Measurements from ENCODE around the gene RNF31. TPM values are rescaled to one million over a fixed set of nuclear protein-coding genes. Genes with fewer than 3 reads are reported as not detected.

The RNF31 gene
- total and polyA plus RNA-seq, 2 of the 13 experiments (the other 11 are each of a cell fraction or from before 2014, with no cell fraction given) = 48.2 to 86.8 TPM

DNA sequence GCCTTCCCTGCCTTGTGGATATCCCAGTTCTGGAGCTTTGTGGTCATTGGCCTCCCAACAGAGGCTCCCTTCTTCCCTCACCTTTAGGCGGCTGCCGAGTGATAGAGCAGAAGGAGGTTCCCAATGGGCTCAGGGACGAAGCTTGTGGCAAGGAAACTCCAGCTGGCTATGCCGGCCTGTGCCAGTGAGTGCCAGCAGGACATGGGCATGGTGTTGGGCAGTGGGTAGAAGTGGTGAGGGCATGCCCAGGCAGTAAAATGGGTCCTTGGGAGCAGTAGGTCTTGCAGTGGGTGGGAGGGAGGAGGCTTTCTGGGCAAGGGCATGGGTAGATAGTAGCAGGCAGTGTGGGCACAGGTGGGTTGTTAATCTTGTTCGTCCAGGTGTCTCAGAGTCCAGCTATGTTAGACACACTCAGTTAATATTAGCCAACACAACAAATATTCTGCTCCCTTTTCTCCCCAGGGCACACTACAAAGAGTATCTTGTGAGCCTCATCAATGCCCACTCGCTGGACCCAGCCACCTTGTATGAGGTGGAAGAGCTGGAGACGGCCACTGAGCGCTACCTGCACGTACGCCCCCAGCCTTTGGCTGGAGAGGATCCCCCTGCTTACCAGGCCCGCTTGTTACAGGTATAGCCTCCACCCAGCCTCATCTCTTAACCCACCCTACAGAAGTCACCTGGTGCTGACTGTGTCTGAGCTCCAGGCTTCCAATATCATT lies 12.6 kb downstream of the RNF31 start (continued):
- TF ChIP-seq, protein P1, sequence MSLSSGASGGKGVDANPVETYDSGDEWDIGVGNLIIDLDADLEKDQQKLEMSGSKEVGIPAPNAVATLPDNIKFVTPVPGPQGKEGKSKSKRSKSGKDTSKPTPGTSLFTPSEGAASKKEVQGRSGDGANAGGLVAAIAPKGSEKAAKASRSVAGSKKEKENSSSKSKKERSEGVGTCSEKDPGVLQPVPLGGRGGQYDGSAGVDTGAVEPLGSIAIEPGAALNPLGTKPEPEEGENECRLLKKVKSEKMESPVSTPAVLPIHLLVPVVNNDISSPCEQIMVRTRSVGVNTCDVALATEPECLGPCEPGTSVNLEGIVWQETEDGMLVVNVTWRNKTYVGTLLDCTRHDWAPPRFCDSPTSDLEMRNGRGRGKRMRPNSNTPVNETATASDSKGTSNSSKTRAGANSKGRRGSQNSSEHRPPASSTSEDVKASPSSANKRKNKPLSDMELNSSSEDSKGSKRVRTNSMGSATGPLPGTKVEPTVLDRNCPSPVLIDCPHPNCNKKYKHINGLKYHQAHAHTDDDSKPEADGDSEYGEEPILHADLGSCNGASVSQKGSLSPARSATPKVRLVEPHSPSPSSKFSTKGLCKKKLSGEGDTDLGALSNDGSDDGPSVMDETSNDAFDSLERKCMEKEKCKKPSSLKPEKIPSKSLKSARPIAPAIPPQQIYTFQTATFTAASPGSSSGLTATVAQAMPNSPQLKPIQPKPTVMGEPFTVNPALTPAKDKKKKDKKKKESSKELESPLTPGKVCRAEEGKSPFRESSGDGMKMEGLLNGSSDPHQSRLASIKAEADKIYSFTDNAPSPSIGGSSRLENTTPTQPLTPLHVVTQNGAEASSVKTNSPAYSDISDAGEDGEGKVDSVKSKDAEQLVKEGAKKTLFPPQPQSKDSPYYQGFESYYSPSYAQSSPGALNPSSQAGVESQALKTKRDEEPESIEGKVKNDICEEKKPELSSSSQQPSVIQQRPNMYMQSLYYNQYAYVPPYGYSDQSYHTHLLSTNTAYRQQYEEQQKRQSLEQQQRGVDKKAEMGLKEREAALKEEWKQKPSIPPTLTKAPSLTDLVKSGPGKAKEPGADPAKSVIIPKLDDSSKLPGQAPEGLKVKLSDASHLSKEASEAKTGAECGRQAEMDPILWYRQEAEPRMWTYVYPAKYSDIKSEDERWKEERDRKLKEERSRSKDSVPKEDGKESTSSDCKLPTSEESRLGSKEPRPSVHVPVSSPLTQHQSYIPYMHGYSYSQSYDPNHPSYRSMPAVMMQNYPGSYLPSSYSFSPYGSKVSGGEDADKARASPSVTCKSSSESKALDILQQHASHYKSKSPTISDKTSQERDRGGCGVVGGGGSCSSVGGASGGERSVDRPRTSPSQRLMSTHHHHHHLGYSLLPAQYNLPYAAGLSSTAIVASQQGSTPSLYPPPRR (CRISPR knock-in tag; IDR thresholded peaks at IDR 0.05; ENCODE audit: borderline replicate concordance) = no peak
- TF ChIP-seq, protein P2, sequence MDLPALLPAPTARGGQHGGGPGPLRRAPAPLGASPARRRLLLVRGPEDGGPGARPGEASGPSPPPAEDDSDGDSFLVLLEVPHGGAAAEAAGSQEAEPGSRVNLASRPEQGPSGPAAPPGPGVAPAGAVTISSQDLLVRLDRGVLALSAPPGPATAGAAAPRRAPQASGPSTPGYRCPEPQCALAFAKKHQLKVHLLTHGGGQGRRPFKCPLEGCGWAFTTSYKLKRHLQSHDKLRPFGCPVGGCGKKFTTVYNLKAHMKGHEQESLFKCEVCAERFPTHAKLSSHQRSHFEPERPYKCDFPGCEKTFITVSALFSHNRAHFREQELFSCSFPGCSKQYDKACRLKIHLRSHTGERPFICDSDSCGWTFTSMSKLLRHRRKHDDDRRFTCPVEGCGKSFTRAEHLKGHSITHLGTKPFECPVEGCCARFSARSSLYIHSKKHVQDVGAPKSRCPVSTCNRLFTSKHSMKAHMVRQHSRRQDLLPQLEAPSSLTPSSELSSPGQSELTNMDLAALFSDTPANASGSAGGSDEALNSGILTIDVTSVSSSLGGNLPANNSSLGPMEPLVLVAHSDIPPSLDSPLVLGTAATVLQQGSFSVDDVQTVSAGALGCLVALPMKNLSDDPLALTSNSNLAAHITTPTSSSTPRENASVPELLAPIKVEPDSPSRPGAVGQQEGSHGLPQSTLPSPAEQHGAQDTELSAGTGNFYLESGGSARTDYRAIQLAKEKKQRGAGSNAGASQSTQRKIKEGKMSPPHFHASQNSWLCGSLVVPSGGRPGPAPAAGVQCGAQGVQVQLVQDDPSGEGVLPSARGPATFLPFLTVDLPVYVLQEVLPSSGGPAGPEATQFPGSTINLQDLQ (CRISPR knock-in tag; IDR thresholded peaks at IDR 0.05) = 0 out of 2 replicates have a peak, but pooled peaks have one; percentile 24
- TF ChIP-seq ZNF225 (CRISPR knock-in tag; IDR thresholded peaks at IDR 0.05) (peak; percentile 30; the same call in 1 of the 2 replicates), AGO2 (optimal IDR thresholded peaks at IDR 0.05; ENCODE audit: low read depth, low read length) (peak; percentile 81), KLF13 (CRISPR knock-in tag; IDR thresholded peaks at IDR 0.05) (0 out of 2 replicates have a peak, but pooled peaks have one; percentile 21), MTA1 (CRISPR knock-in tag; IDR thresholded peaks at IDR 0.05; ENCODE audit: borderline replicate concordance) (peak; percentile 60; the same call in 1 of the 2 replicates), ZNF431 (CRISPR knock-in tag; IDR thresholded peaks at IDR 0.05; ENCODE audit: borderline replicate concordance, low read depth) (0 out of 2 replicates have a peak, but pooled peaks have one; percentile 28)
- TF ChIP-seq, protein P3, sequence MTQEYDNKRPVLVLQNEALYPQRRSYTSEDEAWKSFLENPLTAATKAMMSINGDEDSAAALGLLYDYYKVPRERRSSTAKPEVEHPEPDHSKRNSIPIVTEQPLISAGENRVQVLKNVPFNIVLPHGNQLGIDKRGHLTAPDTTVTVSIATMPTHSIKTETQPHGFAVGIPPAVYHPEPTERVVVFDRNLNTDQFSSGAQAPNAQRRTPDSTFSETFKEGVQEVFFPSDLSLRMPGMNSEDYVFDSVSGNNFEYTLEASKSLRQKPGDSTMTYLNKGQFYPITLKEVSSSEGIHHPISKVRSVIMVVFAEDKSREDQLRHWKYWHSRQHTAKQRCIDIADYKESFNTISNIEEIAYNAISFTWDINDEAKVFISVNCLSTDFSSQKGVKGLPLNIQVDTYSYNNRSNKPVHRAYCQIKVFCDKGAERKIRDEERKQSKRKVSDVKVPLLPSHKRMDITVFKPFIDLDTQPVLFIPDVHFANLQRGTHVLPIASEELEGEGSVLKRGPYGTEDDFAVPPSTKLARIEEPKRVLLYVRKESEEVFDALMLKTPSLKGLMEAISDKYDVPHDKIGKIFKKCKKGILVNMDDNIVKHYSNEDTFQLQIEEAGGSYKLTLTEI (CRISPR knock-in tag; conservative IDR thresholded peaks at IDR 0.05) = no peak
- TF ChIP-seq, protein P4, sequence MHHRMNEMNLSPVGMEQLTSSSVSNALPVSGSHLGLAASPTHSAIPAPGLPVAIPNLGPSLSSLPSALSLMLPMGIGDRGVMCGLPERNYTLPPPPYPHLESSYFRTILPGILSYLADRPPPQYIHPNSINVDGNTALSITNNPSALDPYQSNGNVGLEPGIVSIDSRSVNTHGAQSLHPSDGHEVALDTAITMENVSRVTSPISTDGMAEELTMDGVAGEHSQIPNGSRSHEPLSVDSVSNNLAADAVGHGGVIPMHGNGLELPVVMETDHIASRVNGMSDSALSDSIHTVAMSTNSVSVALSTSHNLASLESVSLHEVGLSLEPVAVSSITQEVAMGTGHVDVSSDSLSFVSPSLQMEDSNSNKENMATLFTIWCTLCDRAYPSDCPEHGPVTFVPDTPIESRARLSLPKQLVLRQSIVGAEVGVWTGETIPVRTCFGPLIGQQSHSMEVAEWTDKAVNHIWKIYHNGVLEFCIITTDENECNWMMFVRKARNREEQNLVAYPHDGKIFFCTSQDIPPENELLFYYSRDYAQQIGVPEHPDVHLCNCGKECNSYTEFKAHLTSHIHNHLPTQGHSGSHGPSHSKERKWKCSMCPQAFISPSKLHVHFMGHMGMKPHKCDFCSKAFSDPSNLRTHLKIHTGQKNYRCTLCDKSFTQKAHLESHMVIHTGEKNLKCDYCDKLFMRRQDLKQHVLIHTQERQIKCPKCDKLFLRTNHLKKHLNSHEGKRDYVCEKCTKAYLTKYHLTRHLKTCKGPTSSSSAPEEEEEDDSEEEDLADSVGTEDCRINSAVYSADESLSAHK (CRISPR knock-in tag; IDR thresholded peaks at IDR 0.05; ENCODE audit: borderline replicate concordance) = no peak
- TF ChIP-seq, protein P5, sequence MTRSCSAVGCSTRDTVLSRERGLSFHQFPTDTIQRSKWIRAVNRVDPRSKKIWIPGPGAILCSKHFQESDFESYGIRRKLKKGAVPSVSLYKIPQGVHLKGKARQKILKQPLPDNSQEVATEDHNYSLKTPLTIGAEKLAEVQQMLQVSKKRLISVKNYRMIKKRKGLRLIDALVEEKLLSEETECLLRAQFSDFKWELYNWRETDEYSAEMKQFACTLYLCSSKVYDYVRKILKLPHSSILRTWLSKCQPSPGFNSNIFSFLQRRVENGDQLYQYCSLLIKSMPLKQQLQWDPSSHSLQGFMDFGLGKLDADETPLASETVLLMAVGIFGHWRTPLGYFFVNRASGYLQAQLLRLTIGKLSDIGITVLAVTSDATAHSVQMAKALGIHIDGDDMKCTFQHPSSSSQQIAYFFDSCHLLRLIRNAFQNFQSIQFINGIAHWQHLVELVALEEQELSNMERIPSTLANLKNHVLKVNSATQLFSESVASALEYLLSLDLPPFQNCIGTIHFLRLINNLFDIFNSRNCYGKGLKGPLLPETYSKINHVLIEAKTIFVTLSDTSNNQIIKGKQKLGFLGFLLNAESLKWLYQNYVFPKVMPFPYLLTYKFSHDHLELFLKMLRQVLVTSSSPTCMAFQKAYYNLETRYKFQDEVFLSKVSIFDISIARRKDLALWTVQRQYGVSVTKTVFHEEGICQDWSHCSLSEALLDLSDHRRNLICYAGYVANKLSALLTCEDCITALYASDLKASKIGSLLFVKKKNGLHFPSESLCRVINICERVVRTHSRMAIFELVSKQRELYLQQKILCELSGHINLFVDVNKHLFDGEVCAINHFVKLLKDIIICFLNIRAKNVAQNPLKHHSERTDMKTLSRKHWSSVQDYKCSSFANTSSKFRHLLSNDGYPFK (CRISPR knock-in tag; IDR thresholded peaks at IDR 0.05; ENCODE audit: borderline replicate concordance) = no peak
- TF ChIP-seq, protein P6, sequence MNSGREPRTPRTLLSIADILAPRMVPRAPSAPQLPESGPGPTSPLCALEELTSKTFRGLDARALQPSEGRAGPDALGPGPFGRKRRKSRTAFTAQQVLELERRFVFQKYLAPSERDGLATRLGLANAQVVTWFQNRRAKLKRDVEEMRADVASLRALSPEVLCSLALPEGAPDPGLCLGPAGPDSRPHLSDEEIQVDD (CRISPR knock-in tag; IDR thresholded peaks at IDR 0.05; ENCODE audit: borderline replicate concordance) = peak; percentile 49; the same call in 1 of the 2 replicates

Data from HepG2 (cell line).